Small intestine (tissue), 7 donors: ENCODE results near the gene ZNF74. TPM values are rescaled to one million over a fixed set of nuclear protein-coding genes. Genes with fewer than 3 reads are reported as not detected.
A peak's percentile ranks its signal among the peaks of the same experiment; 100 is the strongest.

Experiments
- DNase-seq, 2 donors: peaks; one replicate each; pipeline versions ENCODE4 v3.0.0 to v3.0.0-alpha.2; 2013
- FAIRE-seq: peaks from 2 replicates; lab custom pipeline; 2012; peaks lifted over from hg19 to GRCh38; lab: Jason Lieb, UNC
- H3K27ac ChIP-seq, 3 donors: one replicate each; pipeline ENCODE4 v1.5.1; 2013; ENCODE audit warnings: low read length in 2 of 3, mild to moderate bottlenecking in 2 of 3, control low read depth in 1 of 3, inconsistent platforms in 1 of 3, low read depth in 1 of 3, moderate library complexity in 1 of 3
- H3K27me3 ChIP-seq, 3 donors: one replicate each; pipeline ENCODE4 v1.6.1; 2013; ENCODE audit warnings: low read length in 3 of 3, inconsistent platforms in 1 of 3; ENCODE audit not compliant: control insufficient read depth in 3 of 3, insufficient read depth in 3 of 3
- H3K36me3 ChIP-seq, 3 donors: one replicate each; pipeline ENCODE4 v1.6.1; 2013; ENCODE audit warnings: low read length in 3 of 3, inconsistent platforms in 1 of 3, low read depth in 1 of 3, mild to moderate bottlenecking in 1 of 3, moderate library complexity in 1 of 3; ENCODE audit not compliant: control insufficient read depth in 3 of 3, insufficient read depth in 2 of 3
- H3K4me1 ChIP-seq, 3 donors: one replicate each; pipeline ENCODE4 v1.6.1; 2013; ENCODE audit warnings: low read length in 2 of 3, inconsistent platforms in 1 of 3, low read depth in 1 of 3, mild to moderate bottlenecking in 1 of 3, moderate library complexity in 1 of 3; ENCODE audit not compliant: control insufficient read depth in 3 of 3, insufficient read depth in 2 of 3
- H3K4me3 ChIP-seq, 3 donors: one replicate each; pipeline ENCODE4 v1.5.1; 2013; ENCODE audit warnings: low read length in 3 of 3, control low read depth in 1 of 3, inconsistent platforms in 1 of 3, low read depth in 1 of 3, mild to moderate bottlenecking in 1 of 3, moderate library complexity in 1 of 3
- H3K9me3 ChIP-seq, 2 donors: one replicate each; pipeline ENCODE4 v1.6.1; 2013; ENCODE audit warnings: low read depth in 1 of 2, low read length in 1 of 2; ENCODE audit not compliant: control insufficient read depth in 2 of 2, insufficient read depth in 1 of 2
- WGBS, 3 donors: extraction: QIAGEN DNeasy Blood & Tissue Kit; methylation state at CpG; one replicate each; pipeline ENCODE4 v1.1.7; 2013; 5-methylcytosine and 5-hydroxymethylcytosine counted together
- polyA plus RNA-seq, 4 donors: library from polyadenylated mRNA; stranded (reverse) in 3 of 4; unstranded in 1 of 4; fragments of 200-250 nt in 3 of 4; fragments of 120-200 nt in 1 of 4; gene quantifications; one replicate each; pipeline versions ENCODE4 v1.2.1 to v1.2.3, GENCODE V29; 2013
- donor health status: healthy with polysubstance abuse.
- donor health status: control.
- donor health status: control.
- donor health status: Bipolar disorder and iron deficiency.
- donor health status: healthy.

The ZNF74 gene
- polyA plus RNA-seq, 4 donors = 2.5 to 10.6 (median 4.2) TPM

- Histone ChIP-seq H3K27ac (peak within 1 kb of the TSS in 2 of 3 donors; percentile 53 to 74), H3K9me3 (no peaks in the 10 kb centered on the region), H3K36me3 (peaks cover 0 to 38% (median 3%) of the 10 kb centered on the region in 3 donors), H3K27me3 (peaks cover 15 to 62% (median 27%) of the 10 kb centered on the region in 3 donors), H3K4me1 (peaks cover 0 to 21% (median 0%) of the 10 kb centered on the region in 3 donors), H3K4me3 (peak within 1 kb of the TSS; percentile 14 to 64 (median 46))
- 3 to 10% (median 7%) methylated on average over 61 to 95 of the region's 95 CpGs for WGBS, 3 donors
- FAIRE-seq (no peak), DNase-seq (peak in 1 of 2 donors; percentile 58)
Measured at GRCh38 chr22:20437613-20438426, 43.9 kb downstream of the ZNF74 start, which contains the start of gene SCARF2. Gene SCARF2 (minus strand): TSS chr22:20437825. CDS start chr22:20437754, 71 bp downstream.

GRCh38 chr22:20438427-20438677 is 44.4 kb downstream of the ZNF74 start:
- Histone ChIP-seq H3K9me3 (no peaks in the 10 kb centered on the region), H3K4me3 (peak overlapping the region in 2 of 3 donors; percentile 30 to 52), H3K27me3 (peaks cover 15 to 57% (median 23%) of the 10 kb centered on the region in 3 donors), H3K4me1 (peaks cover 0 to 21% (median 0%) of the 10 kb centered on the region in 3 donors), H3K36me3 (peaks cover 0 to 36% (median 3%) of the 10 kb centered on the region in 3 donors), H3K27ac (peak overlapping the region in 2 of 3 donors; percentile 49 to 74)
- WGBS, 3 donors = 33 to 48% (median 45%) methylated on average over 6 of the region's 6 CpGs
- FAIRE-seq (no peak), DNase-seq (no peak)

GRCh38 chr22:20438678-20439492 is 44.9 kb downstream of the ZNF74 start:
- 61 to 68% (median 61%) methylated on average over 13 of the region's 13 CpGs for WGBS, 3 donors
- no peak for DNase-seq
- Histone ChIP-seq H3K27me3 (peaks cover 15 to 52% (median 20%) of the 10 kb centered on the region in 3 donors), H3K36me3 (peaks cover 0 to 38% (median 3%) of the 10 kb centered on the region in 3 donors), H3K4me1 (peaks cover 0 to 21% (median 0%) of the 10 kb centered on the region in 3 donors), H3K27ac (peak overlapping the region in 1 of 3 donors; percentile 74), H3K9me3 (no peaks in the 10 kb centered on the region), H3K4me3 (peak overlapping the region in 1 of 3 donors; percentile 52)
- FAIRE-seq = no peak

- peaks cover 15 to 46% (median 19%) of the 10 kb centered on the region in 3 donors for H3K27me3 ChIP-seq
Measured at GRCh38 chr22:20439556-20439927, 45.6 kb downstream of the ZNF74 start.

GRCh38 chr22:20439928-20440575 is 46.1 kb downstream of the ZNF74 start:
- WGBS, 3 donors = 92 to 95% (median 93%) methylated on average over 5 of the region's 5 CpGs

More at GRCh38 chr22:20439556-20439927, 45.6 kb downstream of the ZNF74 start:
- Histone ChIP-seq H3K9me3 (no peaks in the 10 kb centered on the region), H3K4me1 (peaks cover 0 to 21% (median 0%) of the 10 kb centered on the region in 3 donors), H3K27ac (no peak overlapping the region), H3K4me3 (no peak overlapping the region), H3K36me3 (peaks cover 0 to 43% (median 3%) of the 10 kb centered on the region in 3 donors)
- 87 to 91% (median 87%) methylated on average over 4 of the region's 4 CpGs for WGBS, 3 donors
- no peak for FAIRE-seq
- no peak for DNase-seq

GRCh38 chr22:20440637-20441591 is 47.0 kb downstream of the ZNF74 start:
- DNase-seq = no peak
- no peak for FAIRE-seq

More at GRCh38 chr22:20439928-20440575, 46.1 kb downstream of the ZNF74 start:
- peaks cover 0 to 21% (median 0%) of the 10 kb centered on the region in 3 donors for H3K4me1 ChIP-seq
- H3K9me3 ChIP-seq = no peaks in the 10 kb centered on the region
- FAIRE-seq (no peak), DNase-seq (no peak)
- no peak overlapping the region for H3K27ac ChIP-seq
- peaks cover 0 to 43% (median 3%) of the 10 kb centered on the region in 3 donors for H3K36me3 ChIP-seq
- peaks cover 14 to 41% (median 15%) of the 10 kb centered on the region in 3 donors for H3K27me3 ChIP-seq
- H3K4me3 ChIP-seq = no peak overlapping the region

More at GRCh38 chr22:20440637-20441591, 47.0 kb downstream of the ZNF74 start:
- Histone ChIP-seq H3K27me3 (peaks cover 8 to 32% (median 13%) of the 10 kb centered on the region in 3 donors), H3K9me3 (no peaks in the 10 kb centered on the region), H3K27ac (no peak overlapping the region), H3K4me1 (peaks cover 0 to 15% (median 0%) of the 10 kb centered on the region in 3 donors), H3K4me3 (no peak overlapping the region), H3K36me3 (peaks cover 0 to 48% (median 3%) of the 10 kb centered on the region in 3 donors)
- 77 to 83% (median 81%) methylated on average over 13 of the region's 13 CpGs for WGBS, 3 donors
